H1 (cell line): ENCODE measurements around the gene DCXR. TPM values are rescaled to one million over a fixed set of nuclear protein-coding genes. Genes with fewer than 3 reads are reported as not detected.

Experiments
- BRCA1 ChIP-seq: IDR thresholded peaks from 2 replicates; pipeline ENCODE4 v1.6.1; 2012; ENCODE audit warnings: low read depth, low read length, improper control_type of control experiment
- CEBPB ChIP-seq: IDR thresholded peaks from 2 replicates; pipeline ENCODE4 v1.6.1; 2012; ENCODE audit warnings: low read depth, low read length
- CHD1 ChIP-seq: IDR thresholded peaks from 2 replicates; pipeline ENCODE4 v1.6.1; 2012; ENCODE audit warnings: low read depth, low read length, improper control_type of control experiment
- CREB1 ChIP-seq: IDR thresholded peaks from 2 replicates; pipeline ENCODE4 v1.6.1; 2012; ENCODE audit warnings: inconsistent platforms
- EP300 ChIP-seq, 2 experiments: IDR thresholded peaks; 1 replicate in 1 of 2; 2 replicates in 1 of 2; pipeline ENCODE4 v1.6.1; 2011 to 2012; ENCODE audit warnings: low read depth in 2 of 2, low read length in 2 of 2, mild to moderate bottlenecking in 2 of 2, borderline replicate concordance in 1 of 2, inconsistent platforms in 1 of 2, moderate library complexity in 1 of 2
- PHF8 ChIP-seq: fragments of 200-600 bp; sonication (generic); conservative IDR thresholded peaks from 2 replicates; pipeline ENCODE4 v1.7.1; 2012; ENCODE audit warnings: low read depth, mild to moderate bottlenecking, inconsistent platforms, low read length, moderate library complexity
- TAF7 ChIP-seq: optimal IDR thresholded peaks from 2 replicates; pipeline ENCODE3; 2011; ENCODE audit warnings: low read depth, mild to moderate bottlenecking, inconsistent platforms, low read length, moderate library complexity, borderline replicate concordance
- YY1 ChIP-seq: IDR thresholded peaks from 2 replicates; pipeline ENCODE4 v1.6.1; 2011; ENCODE audit warnings: low read depth, mild to moderate bottlenecking, low read length
- polyA plus RNA-seq, 7 experiments: library from polyadenylated mRNA; depleted of rRNA in 3 of 7; stranded (reverse) in 5 of 7; unstranded in 2 of 7; fragments of >200 nt in 5 of 7; fragments of 200-250 nt in 2 of 7; gene quantifications; 1 replicate in 5 of 7; 2 replicates in 1 of 7; 4 replicates in 1 of 7; pipeline versions ENCODE4 v1.2.1 to v1.2.3, GENCODE V29; 2011 to 2013; ENCODE audit warnings: missing spikeins in 2 of 7, mixed read lengths in 2 of 7
- total RNA-seq: library from RNA; stranded (reverse); fragmentation: NEBNext Ultra II Directional; extraction: Animal tissue kit (Norgen Biotek cat#: 25700); gene quantifications from 2 replicates; pipeline ENCODE4 v1.2.1, GENCODE V29; 2021
- TF ChIP-seq, protein P1 (sequence below): fragments of 300-600 bp; sonication (generic); IDR thresholded peaks from 2 replicates; pipeline ENCODE4 v1.7.1; 2012; ENCODE audit warnings: low read length, moderate library complexity, mild to moderate bottlenecking, inconsistent platforms; ENCODE audit not compliant: insufficient replicate concordance
- TF ChIP-seq, protein P2 (sequence below): IDR thresholded peaks from 2 replicates; pipeline ENCODE4 v1.6.1; 2011; ENCODE audit warnings: low read depth, mild to moderate bottlenecking, low read length; ENCODE audit not compliant: insufficient read depth

DCXR gene
- total and polyA plus RNA-seq, 2 of the 8 experiments (the other 6 are each of a cell fraction or from before 2014, with no cell fraction given), result 96.3 to 212 TPM

DNA sequence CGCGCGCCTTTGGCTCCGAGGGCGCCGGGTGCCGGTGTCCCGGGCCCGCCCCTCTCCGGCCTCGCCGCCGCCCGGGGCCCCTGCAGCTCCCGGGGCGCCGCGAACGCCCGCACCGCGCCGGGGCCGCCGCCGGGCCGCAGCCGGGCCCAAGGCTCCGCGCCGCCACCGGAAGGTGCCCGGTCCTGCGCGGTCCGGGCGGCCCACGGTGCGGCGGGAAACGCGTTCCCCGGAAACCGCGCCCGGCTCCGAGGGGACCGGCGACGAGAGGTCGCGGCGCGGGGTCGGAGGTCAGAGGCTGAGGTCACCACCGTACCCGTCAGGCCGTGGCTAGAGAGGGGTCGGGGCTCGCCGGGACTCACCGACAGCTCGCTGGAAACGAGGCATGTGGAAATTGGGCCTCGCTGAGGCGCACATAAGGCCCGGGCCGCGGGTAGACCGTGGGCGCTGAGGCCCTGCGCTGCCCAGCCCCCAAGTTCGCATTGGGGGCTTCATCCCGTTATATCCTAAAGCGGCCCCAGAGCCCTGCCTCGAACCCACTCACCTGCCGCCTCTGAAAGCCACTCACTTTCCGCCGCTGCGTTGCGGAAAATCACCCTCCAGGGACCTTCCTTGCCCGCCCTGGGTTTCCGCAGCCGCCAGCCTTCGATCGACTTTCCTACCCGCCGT, 28.3 kb upstream of the DCXR start, which contains the start of gene DUS1L (continued):
- TF ChIP-seq, protein P1, sequence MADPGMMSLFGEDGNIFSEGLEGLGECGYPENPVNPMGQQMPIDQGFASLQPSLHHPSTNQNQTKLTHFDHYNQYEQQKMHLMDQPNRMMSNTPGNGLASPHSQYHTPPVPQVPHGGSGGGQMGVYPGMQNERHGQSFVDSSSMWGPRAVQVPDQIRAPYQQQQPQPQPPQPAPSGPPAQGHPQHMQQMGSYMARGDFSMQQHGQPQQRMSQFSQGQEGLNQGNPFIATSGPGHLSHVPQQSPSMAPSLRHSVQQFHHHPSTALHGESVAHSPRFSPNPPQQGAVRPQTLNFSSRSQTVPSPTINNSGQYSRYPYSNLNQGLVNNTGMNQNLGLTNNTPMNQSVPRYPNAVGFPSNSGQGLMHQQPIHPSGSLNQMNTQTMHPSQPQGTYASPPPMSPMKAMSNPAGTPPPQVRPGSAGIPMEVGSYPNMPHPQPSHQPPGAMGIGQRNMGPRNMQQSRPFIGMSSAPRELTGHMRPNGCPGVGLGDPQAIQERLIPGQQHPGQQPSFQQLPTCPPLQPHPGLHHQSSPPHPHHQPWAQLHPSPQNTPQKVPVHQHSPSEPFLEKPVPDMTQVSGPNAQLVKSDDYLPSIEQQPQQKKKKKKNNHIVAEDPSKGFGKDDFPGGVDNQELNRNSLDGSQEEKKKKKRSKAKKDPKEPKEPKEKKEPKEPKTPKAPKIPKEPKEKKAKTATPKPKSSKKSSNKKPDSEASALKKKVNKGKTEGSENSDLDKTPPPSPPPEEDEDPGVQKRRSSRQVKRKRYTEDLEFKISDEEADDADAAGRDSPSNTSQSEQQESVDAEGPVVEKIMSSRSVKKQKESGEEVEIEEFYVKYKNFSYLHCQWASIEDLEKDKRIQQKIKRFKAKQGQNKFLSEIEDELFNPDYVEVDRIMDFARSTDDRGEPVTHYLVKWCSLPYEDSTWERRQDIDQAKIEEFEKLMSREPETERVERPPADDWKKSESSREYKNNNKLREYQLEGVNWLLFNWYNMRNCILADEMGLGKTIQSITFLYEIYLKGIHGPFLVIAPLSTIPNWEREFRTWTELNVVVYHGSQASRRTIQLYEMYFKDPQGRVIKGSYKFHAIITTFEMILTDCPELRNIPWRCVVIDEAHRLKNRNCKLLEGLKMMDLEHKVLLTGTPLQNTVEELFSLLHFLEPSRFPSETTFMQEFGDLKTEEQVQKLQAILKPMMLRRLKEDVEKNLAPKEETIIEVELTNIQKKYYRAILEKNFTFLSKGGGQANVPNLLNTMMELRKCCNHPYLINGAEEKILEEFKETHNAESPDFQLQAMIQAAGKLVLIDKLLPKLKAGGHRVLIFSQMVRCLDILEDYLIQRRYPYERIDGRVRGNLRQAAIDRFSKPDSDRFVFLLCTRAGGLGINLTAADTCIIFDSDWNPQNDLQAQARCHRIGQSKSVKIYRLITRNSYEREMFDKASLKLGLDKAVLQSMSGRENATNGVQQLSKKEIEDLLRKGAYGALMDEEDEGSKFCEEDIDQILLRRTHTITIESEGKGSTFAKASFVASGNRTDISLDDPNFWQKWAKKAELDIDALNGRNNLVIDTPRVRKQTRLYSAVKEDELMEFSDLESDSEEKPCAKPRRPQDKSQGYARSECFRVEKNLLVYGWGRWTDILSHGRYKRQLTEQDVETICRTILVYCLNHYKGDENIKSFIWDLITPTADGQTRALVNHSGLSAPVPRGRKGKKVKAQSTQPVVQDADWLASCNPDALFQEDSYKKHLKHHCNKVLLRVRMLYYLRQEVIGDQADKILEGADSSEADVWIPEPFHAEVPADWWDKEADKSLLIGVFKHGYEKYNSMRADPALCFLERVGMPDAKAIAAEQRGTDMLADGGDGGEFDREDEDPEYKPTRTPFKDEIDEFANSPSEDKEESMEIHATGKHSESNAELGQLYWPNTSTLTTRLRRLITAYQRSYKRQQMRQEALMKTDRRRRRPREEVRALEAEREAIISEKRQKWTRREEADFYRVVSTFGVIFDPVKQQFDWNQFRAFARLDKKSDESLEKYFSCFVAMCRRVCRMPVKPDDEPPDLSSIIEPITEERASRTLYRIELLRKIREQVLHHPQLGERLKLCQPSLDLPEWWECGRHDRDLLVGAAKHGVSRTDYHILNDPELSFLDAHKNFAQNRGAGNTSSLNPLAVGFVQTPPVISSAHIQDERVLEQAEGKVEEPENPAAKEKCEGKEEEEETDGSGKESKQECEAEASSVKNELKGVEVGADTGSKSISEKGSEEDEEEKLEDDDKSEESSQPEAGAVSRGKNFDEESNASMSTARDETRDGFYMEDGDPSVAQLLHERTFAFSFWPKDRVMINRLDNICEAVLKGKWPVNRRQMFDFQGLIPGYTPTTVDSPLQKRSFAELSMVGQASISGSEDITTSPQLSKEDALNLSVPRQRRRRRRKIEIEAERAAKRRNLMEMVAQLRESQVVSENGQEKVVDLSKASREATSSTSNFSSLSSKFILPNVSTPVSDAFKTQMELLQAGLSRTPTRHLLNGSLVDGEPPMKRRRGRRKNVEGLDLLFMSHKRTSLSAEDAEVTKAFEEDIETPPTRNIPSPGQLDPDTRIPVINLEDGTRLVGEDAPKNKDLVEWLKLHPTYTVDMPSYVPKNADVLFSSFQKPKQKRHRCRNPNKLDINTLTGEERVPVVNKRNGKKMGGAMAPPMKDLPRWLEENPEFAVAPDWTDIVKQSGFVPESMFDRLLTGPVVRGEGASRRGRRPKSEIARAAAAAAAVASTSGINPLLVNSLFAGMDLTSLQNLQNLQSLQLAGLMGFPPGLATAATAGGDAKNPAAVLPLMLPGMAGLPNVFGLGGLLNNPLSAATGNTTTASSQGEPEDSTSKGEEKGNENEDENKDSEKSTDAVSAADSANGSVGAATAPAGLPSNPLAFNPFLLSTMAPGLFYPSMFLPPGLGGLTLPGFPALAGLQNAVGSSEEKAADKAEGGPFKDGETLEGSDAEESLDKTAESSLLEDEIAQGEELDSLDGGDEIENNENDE, result no peak
- TF ChIP-seq CEBPB, result no peak; the same call in 1 of the 2 replicates
- peak; percentile 90 for TF ChIP-seq TAF7
- no peak for TF ChIP-seq BRCA1
- TF ChIP-seq CHD1, result no peak
- TF ChIP-seq CREB1, result peak; percentile 64
- peak; percentile 66; the same call in 1 of the 2 replicates for TF ChIP-seq PHF8
- TF ChIP-seq, protein P2, sequence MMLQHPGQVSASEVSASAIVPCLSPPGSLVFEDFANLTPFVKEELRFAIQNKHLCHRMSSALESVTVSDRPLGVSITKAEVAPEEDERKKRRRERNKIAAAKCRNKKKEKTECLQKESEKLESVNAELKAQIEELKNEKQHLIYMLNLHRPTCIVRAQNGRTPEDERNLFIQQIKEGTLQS, result no peak
- TF ChIP-seq EP300 (IDR thresholded peaks at IDR 0.05; ENCODE audit: borderline replicate concordance in 1 of 2, low read depth in 2 of 2, low read length in 2 of 2), result peak; percentile 17 to 60; a peak in 2 of 3 replicates
- TF ChIP-seq YY1, result peak; percentile 65; the same call in 1 of the 2 replicates
